ENCODE data around the gene CEP152. TPM values are rescaled to one million over a fixed set of nuclear protein-coding genes. Genes with fewer than 3 reads are reported as not detected.
"Not testable (repeated sequence)": the region's sequence is repeated elsewhere in the genome, so short reads cannot be mapped to it uniquely, and the experiment has no call there.

Gene CEP152
- total RNA-seq, 4 donors from 2014 or later, result 9.2 to 12.5 (median 11.2) TPM

GRCh38 chr15:48855501-48856440, 44.9 kb upstream of the CEP152 start:
- 27 to 29% methylated on average over 6 of the region's 6 CpGs for WGBS, 2 donors
- H3K27me3 ChIP-seq, result no peaks in the 10 kb centered on the region
- H3K27ac ChIP-seq, result peak overlapping the region in 2 of 4 donors; percentile 57 to 74
- DNase-seq (ENCODE audit: low spot score in 2 of 2), result peak in 1 of 2 donors; percentile 42
- H3K9me3 ChIP-seq, result no peaks in the 10 kb centered on the region
- TF ChIP-seq POLR2A (IDR thresholded peaks at IDR 0.05) (no peak), CTCF (IDR thresholded peaks at IDR 0.05) (peak in 3 of 5 experiments; percentile 10 to 31 (median 15))
- H3K4me1 ChIP-seq, result peaks cover 0 to 39% (median 13%) of the 10 kb centered on the region in 4 donors
- H3K4me3 ChIP-seq, result no peak overlapping the region
- H3K36me3 ChIP-seq, result peaks cover 0 to 24% (median 0%) of the 10 kb centered on the region in 3 donors

GRCh38 chr15:48854434-48854833, 43.6 kb upstream of the CEP152 start:
- WGBS, 2 donors, result 94 to 95% methylated on average over 3 of the region's 3 CpGs

GRCh38 chr15:48851956-48852355, 41.1 kb upstream of the CEP152 start:
- Histone ChIP-seq H3K27ac (no peak overlapping the region), H3K9me3 (no peaks in the 10 kb centered on the region), H3K4me3 (no peak overlapping the region), H3K27me3 (no peaks in the 10 kb centered on the region), H3K36me3 (peaks cover 0 to 44% (median 0%) of the 10 kb centered on the region in 3 donors), H3K4me1 (peaks cover 0 to 19% (median 7%) of the 10 kb centered on the region in 4 donors)
- TF ChIP-seq EP300 (IDR thresholded peaks at IDR 0.05) (no peak), CTCF (IDR thresholded peaks at IDR 0.05) (no peak), POLR2A (IDR thresholded peaks at IDR 0.05) (no peak)
- no peak for DNase-seq (ENCODE audit: low spot score in 2 of 2)

More at GRCh38 chr15:48854434-48854833, 43.6 kb upstream of the CEP152 start:
- peaks cover 0 to 36% (median 0%) of the 10 kb centered on the region in 3 donors for H3K36me3 ChIP-seq
- not testable (repeated sequence) for H3K9me3 ChIP-seq; H3K27me3 ChIP-seq; H3K27ac ChIP-seq; DNase-seq (ENCODE audit: low spot score in 2 of 2); H3K4me3 ChIP-seq
- H3K4me1 ChIP-seq, result peaks cover 0 to 39% (median 13%) of the 10 kb centered on the region in 4 donors

GRCh38 chr15:48850648-48851047, 39.8 kb upstream of the CEP152 start:
- Histone ChIP-seq H3K9me3 (no peaks in the 10 kb centered on the region), H3K4me3 (no peak overlapping the region), H3K27ac (no peak overlapping the region), H3K4me1 (peaks cover 0 to 7% (median 3%) of the 10 kb centered on the region in 4 donors), H3K36me3 (peaks cover 0 to 44% (median 0%) of the 10 kb centered on the region in 3 donors), H3K27me3 (no peaks in the 10 kb centered on the region)
- 78 to 85% methylated on average over 2 of the region's 2 CpGs for WGBS, 2 donors
- no peak for TF ChIP-seq EP300 (IDR thresholded peaks at IDR 0.05)
- no peak for TF ChIP-seq CTCF (IDR thresholded peaks at IDR 0.05)
- TF ChIP-seq POLR2A (IDR thresholded peaks at IDR 0.05), result no peak
- DNase-seq (ENCODE audit: low spot score in 2 of 2), result no peak

GRCh38 chr15:48845123-48845522, 34.3 kb upstream of the CEP152 start:
- no peaks in the 10 kb centered on the region for H3K27me3 ChIP-seq
- H3K9me3 ChIP-seq, result no peaks in the 10 kb centered on the region
- H3K36me3 ChIP-seq, result peaks cover 0 to 49% (median 0%) of the 10 kb centered on the region in 3 donors
- no peak overlapping the region for H3K27ac ChIP-seq
- no peak for DNase-seq (ENCODE audit: low spot score in 2 of 2)
- no peak overlapping the region for H3K4me3 ChIP-seq
- no peak for TF ChIP-seq CTCF (IDR thresholded peaks at IDR 0.05)
- TF ChIP-seq EP300 (IDR thresholded peaks at IDR 0.05), result no peak
- no peak for TF ChIP-seq POLR2A (IDR thresholded peaks at IDR 0.05)
- 80 to 89% methylated on average over 1 of the region's 1 CpG for WGBS, 2 donors
- peaks cover 0 to 9% (median 0%) of the 10 kb centered on the region in 4 donors for H3K4me1 ChIP-seq

All from tibial nerve (tissue), 4 donors.